Epithelial cell of esophagus (primary cell): ENCODE results near the gene CEMP1.

Experiments used
- DNase-seq: peaks from one replicate; pipeline ENCODE4 v3.0.0; 2010; ENCODE audit warnings: low read depth
- H3K4me3 ChIP-seq: 2 replicates; pipeline ENCODE4 v1.5.1; 2011; ENCODE audit warnings: mild to moderate bottlenecking, low read length, control low read depth
- CTCF ChIP-seq: IDR thresholded peaks from 2 replicates; pipeline ENCODE4 v1.5.1; 2011; ENCODE audit warnings: low read depth, mild to moderate bottlenecking, low read length, control low read depth, inconsistent platforms; ENCODE audit not compliant: insufficient read depth; ENCODE audit errors: missing control alignments

Gene CEMP1

GRCh38 chr16:2516391-2517240 lies 14.6 kb downstream of the CEMP1 start:
- H3K4me3 ChIP-seq: peak overlapping the region; percentile 91
- no peak for DNase-seq
- TF ChIP-seq CTCF: no peak

- no peak for DNase-seq
- H3K4me3 ChIP-seq: peak overlapping the region; percentile 91
- no peak for TF ChIP-seq CTCF
Observed at GRCh38 chr16:2515180-2515851, 15.9 kb downstream of the CEMP1 start.

GRCh38 chr16:2514333-2515179 lies 16.7 kb downstream of the CEMP1 start:
- H3K4me3 ChIP-seq: peak overlapping the region; percentile 91
- no peak for DNase-seq
- no peak for TF ChIP-seq CTCF

DNA sequence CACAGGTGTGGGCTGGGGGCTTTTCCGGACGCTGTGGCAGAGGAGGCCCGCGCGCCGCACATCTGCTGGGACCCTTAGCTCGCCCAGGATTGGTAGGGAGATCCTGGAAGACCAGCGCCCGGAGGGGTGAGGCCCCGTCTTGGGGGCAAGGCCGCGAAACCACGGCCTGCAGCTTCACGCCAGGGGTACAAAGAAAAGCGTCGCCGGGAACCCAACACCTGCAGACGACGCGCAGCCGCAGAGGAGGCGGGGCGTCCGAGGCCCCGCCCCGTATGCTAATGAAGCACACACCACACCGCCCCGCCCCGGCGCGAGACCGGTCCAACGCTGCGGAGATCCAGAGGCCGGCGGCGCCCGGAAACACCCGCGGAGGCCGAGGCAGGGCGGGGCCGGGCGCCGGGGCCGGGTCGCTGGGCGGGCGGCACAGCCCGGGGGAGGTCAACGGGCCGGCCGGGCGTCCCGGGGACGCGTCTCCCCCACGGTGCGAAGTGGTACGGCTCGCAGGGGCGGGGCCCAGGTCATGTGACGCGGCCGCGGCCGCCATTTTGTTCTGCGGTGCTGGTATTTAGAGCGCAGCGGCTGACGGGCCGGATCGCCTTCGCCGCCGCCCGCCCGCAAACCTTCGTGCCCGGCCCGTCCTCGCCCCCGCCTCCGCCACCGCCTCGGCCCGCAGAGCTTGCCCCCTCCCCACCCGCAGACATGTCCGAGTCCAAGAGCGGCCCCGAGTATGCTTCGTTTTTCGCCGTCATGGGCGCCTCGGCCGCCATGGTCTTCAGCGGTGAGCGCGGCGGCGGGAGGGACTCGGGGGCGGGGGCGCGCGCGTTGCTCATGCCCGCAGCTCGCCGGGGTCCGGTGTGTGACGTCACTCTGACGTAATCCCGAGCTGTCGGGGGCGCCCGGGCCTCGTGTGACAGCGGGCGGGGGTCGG lies 17.5 kb downstream of the CEMP1 start, which contains the start of gene ATP6V0C:
Gene ATP6V0C, plus strand, starts transcription at position 548 of the 928 bp plus-strand sequence. Its CDS starts 152 bp downstream, at position 700.
- H3K4me3 ChIP-seq: peak within 1 kb of the TSS; percentile 91
- peak; percentile 91 for DNase-seq
- TF ChIP-seq CTCF: no peak

- TF ChIP-seq CTCF: no peak
- H3K4me3 ChIP-seq: peak overlapping the region; percentile 43
- no peak for DNase-seq
Observed at GRCh38 chr16:2512735-2513404, 18.3 kb downstream of the CEMP1 start.
